Activated CD4-positive, alpha-beta T cell treated with anti-CD3 and anti-CD28 coated beads, Interleukin-2, amount 50 U/mL, for 4 hours (primary cell): ENCODE data around the gene SGMS1.
"Not testable (repeated sequence)": the region's sequence is repeated elsewhere in the genome, so short reads cannot be mapped to it uniquely, and the experiment has no call there.

Experiments
- DNase-seq, 2 experiments: peaks; one replicate each; pipeline ENCODE4 v3.0.0-alpha.2; 2020

The SGMS1 gene

DNA sequence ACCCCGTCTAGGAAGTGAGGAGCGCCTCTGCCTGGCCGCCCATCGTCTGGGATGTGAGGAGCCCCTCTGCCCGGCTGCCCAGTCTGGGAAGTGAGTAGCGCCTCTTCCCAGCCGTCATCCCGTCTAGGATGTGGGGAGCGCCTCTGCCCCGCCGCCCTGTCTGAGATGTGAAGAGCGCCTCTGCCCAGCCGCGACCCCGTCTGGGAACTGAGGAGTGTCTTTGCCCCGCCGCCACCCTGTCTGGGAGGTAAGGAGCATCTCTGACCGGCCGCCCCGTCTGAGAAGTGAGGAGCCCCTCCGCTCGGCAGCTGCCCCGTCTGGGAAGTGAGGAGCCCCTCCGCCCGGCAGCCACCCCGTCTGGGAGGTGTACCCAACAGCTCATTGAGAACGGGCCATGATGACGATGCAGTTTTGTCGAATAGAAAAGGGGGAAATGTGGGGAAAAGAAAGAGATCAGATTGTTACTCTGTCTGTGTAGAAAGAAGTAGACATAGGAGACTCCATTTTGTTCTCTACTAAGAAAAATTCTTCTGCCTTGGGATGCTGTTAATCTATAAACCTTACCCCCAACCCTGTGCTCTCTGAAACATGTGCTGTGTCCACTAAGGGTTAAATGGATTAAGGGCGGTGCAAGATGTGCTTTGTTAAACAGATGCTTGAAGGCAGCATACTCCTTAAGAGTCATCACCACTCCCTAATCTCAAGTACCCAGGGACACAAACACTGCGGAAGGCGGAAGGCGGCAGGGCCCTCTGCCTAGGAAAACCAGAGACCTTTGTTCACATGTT is 267.9 kb downstream of the SGMS1 start:
- not testable (repeated sequence) for DNase-seq

DNA sequence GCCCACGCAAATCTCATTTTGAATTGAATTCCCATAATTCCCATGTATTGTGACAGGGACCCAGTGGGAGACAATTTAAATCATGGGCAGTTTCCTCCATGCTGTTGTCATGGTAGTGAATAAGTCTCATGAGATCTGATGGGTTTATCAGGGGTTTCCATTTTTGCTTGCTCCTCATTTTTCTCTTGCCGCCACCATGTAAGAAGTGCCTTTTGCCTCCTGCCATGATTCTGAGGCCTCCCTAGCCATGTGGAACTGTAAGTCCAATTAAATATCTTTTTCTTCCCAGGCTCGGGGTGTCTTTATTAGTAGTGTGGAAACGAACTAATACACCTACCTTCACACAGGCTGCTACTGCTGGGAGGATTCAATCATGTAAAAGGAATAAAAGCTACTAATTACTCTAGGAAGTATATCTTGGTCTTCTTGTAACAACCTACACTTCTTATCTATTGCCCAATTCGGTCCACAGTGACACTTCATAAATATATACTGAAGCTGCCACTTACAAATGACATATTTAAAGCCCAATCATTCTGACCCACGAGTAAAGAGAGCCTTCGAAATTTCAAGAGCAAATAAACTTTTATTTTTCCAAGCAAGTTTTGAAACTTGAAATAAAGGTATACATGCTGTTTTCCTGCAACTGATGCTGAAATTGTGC is 272.1 kb downstream of the SGMS1 start:
- no peak for DNase-seq

- no peak for DNase-seq
Measured at GRCh38 chr10:50350366-50350765, 273.4 kb downstream of the SGMS1 start.

DNA sequence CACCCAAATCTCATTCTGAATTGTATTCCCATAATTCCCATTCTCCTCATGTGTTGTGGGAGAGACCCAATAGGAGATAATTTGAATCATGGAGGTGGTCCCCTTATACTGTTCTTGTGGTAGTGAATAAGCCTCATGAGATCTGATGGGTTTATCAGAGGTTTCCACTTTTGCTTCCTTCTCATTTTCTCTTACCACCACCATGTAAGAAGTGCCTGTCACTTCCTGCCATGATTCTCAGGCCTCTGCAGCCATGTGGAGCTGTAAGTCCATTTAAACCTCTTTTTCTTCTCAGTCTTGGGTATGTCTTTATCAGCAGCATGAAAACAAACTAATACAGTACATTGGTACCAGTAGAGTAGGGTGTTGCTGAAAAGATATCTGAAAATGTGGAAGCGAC is 274.2 kb downstream of the SGMS1 start:
- DNase-seq = no peak

DNA sequence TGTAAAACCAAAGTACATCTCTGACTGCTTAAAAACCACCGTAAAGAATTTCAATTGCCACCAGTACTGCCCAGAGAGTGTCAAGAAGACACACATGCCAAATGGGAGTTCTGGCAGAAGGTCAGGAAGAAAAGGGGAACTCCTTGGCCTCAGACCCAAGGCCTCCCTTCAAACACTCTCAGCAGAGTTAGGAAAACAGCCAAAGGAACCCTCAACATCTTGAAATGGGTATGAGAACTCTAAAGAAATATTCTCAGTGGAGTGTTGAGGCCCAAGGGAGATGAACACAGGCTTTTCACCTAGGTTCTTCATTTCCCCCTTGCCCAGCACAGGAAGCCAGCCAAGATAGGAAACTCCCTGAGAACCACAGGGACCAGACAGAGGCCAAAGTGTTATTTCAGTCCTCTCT is 276.4 kb downstream of the SGMS1 start:
- no peak for DNase-seq

DNA sequence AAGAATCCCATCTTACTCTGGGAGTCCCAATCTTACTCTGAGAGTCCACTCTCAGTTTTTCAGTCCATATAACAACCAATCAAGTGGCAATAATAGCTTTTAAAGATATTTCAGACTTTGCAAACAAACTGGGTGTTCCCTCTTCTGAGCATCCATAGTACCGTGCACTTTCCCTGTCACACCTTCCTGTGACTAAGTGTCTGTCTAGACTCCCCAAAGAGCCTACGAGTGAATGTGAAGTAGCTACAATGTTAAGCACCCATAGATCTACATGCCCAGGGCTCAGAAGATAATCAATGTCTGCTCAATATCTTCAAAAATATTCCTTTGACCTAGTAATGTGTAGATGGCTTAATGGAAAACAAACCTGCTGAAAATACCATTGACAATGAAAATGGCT is 276.8 kb downstream of the SGMS1 start:
- DNase-seq = no peak

DNA sequence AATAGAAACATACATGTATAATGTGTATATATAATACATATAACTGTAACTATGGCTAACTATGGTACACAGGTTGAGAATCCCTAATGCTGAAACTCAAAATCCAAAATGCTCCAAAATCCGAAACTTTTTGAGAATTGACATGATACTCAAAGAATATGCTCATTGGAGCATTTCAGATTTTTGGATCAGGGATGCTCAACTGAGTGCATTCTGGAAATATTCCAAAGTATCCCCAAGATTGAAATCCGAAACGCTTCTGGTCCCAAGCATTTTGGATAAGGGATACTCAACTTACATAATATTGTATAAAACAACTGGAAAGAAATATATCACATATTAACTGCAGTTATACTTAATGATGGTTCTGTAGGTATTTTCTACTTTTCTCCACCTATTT is 278.2 kb downstream of the SGMS1 start:
- DNase-seq = no peak

DNA sequence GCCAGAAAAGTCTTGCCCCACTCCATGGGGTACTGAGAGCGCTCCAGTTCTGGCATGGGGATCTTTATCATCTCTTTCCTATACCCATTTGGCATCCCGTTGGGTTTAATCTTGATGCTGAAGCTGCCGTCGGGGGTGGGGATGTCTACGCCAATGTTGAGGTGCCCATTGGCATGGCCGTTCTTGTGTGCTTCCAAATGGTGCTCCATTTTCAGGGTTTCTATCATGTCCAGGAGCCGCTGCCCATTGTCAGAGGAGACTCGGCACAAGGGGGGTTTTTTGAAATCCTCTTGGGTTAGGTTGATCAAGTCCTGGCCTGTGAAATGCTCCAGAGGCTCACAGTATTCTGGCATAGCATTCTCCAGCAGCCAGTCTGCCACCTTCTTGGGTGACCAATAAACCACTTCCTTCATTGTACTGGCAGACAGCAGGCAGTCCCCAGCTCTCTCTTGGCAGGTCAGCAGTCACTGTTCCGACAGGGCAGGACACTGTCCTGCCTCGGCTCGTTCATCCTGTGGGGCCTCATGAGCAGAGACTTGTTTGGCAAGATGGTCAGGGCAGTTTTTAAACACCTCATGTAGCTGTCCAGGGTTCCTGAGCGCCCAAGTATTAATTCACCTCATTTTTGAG is 279.9 kb downstream of the SGMS1 start:
- DNase-seq = no peak

DNA sequence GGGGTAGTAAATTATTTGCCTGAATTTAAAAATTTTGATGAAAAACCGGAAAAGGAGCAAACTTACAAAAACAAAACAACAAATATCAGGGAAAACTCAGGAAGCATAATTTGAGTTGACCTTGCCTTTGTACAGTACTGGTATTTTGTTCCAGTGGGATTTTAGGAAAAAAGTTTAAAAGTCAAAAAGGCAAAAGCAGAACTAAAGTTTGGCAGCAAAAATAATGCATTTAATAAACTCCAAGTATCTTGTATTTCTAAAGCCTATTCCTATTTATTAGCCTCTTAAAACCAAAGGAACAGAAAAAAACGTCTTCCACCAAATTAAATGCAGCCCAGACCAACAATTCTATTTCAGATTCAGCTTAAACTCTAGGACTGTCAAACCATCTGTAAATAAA is 281.8 kb downstream of the SGMS1 start:
- DNase-seq = no peak

GRCh38 chr10:50336140-50336539 is 287.6 kb downstream of the SGMS1 start:
- DNase-seq = no peak

DNA sequence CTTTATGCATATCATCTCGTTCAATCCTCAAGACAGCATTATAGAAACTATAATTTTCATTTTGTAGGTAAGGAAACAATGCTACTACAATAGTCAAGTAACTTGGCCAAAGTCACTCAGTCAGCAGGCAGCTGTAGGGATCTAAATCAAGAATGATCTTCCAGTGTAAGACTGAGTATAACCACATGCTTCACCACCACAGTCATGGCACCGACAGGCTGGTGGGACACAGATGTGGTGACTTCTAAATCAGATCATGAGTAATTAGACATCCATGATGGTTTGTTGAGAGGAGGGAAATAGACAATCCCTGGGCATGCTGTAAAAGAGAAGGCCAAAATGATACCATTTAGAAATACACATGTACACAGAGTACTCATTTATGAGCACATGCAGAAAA is 288.4 kb downstream of the SGMS1 start:
- no peak for DNase-seq

GRCh38 chr10:50334273-50334672 is 289.5 kb downstream of the SGMS1 start:
- no peak for DNase-seq

- DNase-seq = no peak
Measured at GRCh38 chr10:50333872-50334271, 289.9 kb downstream of the SGMS1 start.

DNA sequence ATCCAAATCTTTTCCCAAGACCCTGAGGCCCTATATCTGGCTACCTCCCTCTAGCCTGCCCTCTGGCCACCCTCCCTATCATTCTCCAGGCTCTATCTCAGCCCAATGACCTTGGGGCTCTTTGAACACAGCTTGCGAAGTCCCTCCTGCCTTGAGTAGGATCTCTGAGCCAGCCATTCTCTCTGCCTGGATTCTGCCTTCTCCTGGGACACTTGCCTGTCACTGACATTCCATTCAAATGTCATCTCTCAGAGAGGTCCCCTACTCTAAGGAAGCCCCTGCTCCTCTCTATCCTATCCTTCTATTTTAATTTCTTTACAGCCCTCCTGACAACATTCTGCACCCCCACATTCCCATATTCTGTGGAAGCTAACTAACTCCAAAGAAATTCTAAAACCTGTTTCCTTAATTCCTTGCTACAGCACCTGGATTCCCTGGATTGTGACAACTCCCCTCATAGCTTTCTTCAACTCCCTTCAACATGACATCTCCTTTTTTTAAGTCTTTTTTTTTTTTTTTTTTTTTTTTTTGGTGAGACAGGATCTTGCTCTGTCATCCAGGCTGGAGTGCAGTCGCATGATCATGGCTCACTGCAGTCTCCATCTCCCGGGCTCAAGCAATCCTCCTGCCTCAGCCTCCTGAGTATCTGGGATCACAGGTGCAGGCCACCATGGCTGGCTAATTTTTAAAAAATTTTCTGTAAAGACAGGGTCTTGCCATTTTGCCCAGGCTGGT is 291.5 kb downstream of the SGMS1 start:
- DNase-seq = no peak

DNA sequence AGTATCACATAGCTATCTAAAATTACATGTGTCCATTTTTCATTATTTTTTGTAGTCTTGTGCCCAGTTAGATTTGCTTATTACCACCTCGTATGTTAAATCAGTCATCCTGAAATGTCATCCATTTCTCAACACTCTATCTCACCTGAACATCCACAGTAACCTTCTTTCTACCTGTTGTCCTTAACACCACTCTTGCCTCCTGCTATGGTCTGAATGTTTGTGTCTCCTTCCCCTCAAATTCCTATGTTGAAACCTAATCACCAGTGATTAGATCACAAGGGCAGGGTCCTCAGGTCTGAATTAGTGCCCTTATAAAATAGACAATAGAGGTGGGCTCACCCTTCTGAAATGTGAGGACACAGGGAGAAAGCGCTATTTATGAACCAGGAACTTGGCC is 292.3 kb downstream of the SGMS1 start:
- DNase-seq = no peak

DNA sequence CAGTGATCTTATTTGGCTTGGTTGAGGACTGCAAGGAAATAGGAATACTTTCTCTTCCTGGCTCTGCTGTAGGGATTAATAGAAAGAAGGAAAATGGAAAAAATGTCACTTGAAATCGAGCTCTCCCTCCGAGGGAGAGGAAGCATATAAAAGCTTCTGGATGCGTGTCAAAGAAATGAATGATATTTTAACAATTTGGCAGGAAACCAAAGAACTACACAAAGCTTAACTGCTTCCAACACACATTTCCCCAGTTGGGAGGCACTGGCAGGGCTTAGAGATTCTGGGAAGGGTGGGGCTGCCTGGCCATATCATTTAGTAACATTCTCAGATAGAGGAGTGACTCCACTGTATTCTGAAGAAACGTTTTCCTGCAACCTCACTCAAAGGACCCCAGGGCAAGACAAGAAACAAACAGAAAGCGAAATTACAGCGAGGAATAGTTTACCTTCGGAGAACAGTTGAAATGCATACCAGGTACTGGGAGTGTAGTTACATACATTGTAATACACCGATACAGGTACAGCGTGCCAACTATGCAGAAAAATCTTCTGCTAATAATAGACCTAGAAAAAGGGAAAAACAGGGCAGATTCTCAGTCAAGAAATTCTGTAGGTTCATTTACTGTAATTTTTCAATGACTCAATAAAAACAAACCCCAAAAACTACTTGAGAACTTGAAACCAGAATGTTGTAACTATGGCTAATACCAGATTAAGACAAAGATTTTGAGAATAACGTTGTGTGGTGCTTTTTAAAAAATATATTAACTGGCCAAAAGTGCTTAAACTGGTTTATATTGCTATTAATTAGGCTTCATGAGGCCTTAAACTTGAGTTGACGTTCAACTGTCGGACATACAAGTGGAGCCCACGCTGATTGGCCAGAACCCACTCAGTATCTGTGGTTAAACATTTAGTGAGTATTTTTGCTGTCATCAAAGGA is 296.7 kb downstream of the SGMS1 start:
- DNase-seq = no peak

GRCh38 chr10:50326172-50326555 is 297.6 kb downstream of the SGMS1 start:
- no peak for DNase-seq

GRCh38 chr10:50325449-50326171 is 298.1 kb downstream of the SGMS1 start:
- no peak for DNase-seq

DNA sequence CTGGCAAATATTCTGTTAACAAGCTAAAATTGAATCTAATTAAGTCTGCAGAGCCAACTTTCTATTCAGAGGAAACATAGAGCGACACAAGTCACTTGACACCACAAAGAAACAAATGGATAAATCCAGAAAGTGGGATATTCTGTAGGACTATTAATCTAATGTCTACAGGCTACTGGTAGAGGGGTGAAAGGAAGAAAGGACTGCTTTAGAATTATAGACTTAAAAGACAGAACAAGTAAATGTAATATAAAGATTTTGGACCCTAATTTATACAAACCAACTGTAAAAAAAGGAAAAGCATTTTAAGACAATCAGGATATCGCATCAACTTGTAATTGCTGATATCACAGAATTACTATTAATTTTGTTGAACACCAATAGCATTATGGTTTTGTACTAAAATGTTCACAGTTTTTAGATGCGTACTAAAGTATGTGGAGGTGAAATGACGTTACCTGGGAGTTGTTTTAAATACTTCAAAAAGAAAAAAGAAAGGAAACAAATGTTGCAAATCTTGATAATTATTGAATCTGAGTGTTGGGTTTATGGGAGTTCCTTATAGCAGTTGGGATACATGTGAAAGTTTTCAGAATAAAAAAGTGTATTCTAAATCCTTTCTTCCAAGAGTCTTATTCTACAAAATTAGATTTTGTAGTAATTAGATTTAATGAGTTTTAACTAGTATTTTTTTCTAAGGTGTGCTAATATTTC is 298.9 kb downstream of the SGMS1 start:
- DNase-seq = no peak

- DNase-seq = no peak
Measured at GRCh38 chr10:50324046-50324445, 299.7 kb downstream of the SGMS1 start.

DNA sequence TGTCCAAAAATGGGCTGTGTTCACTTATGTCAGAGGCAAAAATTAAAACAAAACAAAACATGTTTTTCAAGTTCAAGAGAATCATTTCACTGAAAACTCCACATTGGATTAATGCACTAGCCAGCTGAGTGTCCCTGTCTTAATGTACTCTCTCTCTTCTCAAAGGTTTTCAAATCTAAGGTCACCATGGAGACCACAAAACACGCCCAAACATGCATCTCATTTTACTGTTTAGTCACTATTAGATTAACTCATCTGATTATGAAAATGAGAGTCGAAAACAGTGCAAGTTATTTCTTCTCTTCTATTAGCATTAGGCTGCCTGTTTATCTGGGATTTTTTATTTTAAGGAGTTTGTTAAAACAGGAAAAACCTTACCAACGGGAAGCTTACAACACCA is 301.7 kb downstream of the SGMS1 start:
- DNase-seq = no peak
